K562 (cell line): Measurements from ENCODE around the gene CDS1. TPM values are rescaled to one million over a fixed set of nuclear protein-coding genes. Genes with fewer than 3 reads are reported as not detected.

Experiments
- ATAC-seq: fragments of 200-7000 bp; cut with Tn5 transposase; 3 replicates; pipeline ENCODE4 v1.9.1; 2020; ENCODE audit warnings: moderate library complexity
- BruUV-seq: library from RNA; stranded (reverse); fragments of 400-500 nt; replicated peaks from 2 replicates; lab custom pipeline; 2021; lab: Mats Ljungman, UMichigan
- CTCF ChIA-PET: fragments of 300-600 bp; formaldehyde crosslinking; extraction: SDS; loops from one replicate; lab custom pipeline; 2021; ENCODE audit warnings: low intra/inter-chr PET ratio; lab: Yijun Ruan, JAX
- POLR2A ChIA-PET: fragments of 300-600, 350-650 bp; sonication (Branson Sonifier 250); formaldehyde crosslinking; extraction: SDS; loops from one replicate; lab custom pipeline; 2021; ENCODE audit warnings: antibody characterized with exemption, inconsistent platforms; lab: Yijun Ruan, JAX
- DNase-seq, 4 experiments: peaks; one replicate each; pipeline versions ENCODE4 v3.0.0 to v3.0.0-alpha.2; 2011 to 2018; ENCODE audit warnings: low spot score in 3 of 4, mixed read lengths in 3 of 4; ENCODE audit errors: extremely low read depth in 1 of 4
- FAIRE-seq: peaks from 2 replicates; lab custom pipeline; 2011; peaks lifted over from hg19 to GRCh38; lab: Jason Lieb, UNC
- H2AFZ ChIP-seq: 2 replicates; pipeline ENCODE4 v1.6.0; 2011; ENCODE audit warnings: low read depth, low read length, control low read depth, inconsistent platforms
- H3K27ac ChIP-seq: fragments of 200-600 bp; 3 replicates; pipeline ENCODE4 v1.8.0; 2011; ENCODE audit warnings: low read depth, mild to moderate bottlenecking, control low read depth, inconsistent platforms, low read length, moderate library complexity, mixed read lengths; ENCODE audit errors: extremely low read depth
- H3K27me3 ChIP-seq, 2 experiments: fragments of 300-600 bp in 1 of 2; 2 replicates in 1 of 2; 3 replicates in 1 of 2; pipeline versions ENCODE4 v1.6.0 to v1.8.0; 2011; ENCODE audit warnings: inconsistent platforms in 2 of 2, low read length in 2 of 2, mild to moderate bottlenecking in 1 of 2, mixed read lengths in 1 of 2, moderate library complexity in 1 of 2; ENCODE audit not compliant: control insufficient read depth in 2 of 2, insufficient read depth in 2 of 2
- H3K36me3 ChIP-seq: fragments of 300-600 bp; 3 replicates; pipeline ENCODE4 v1.8.0; 2011; ENCODE audit warnings: mild to moderate bottlenecking, low read length, inconsistent platforms; ENCODE audit not compliant: control insufficient read depth, insufficient read depth
- H3K4me1 ChIP-seq, 2 experiments: fragments of 200-600 bp in 1 of 2; replicated peaks in 1 of 2; 2 replicates in 1 of 2; 3 replicates in 1 of 2; pipeline versions ENCODE4 v1.5.1 to v1.8.0; 2011; ENCODE audit warnings: inconsistent platforms in 2 of 2, low read length in 2 of 2, mild to moderate bottlenecking in 1 of 2, mixed read lengths in 1 of 2, moderate library complexity in 1 of 2; ENCODE audit not compliant: control insufficient read depth in 2 of 2, insufficient read depth in 2 of 2
- H3K4me2 ChIP-seq: 2 replicates; pipeline ENCODE4 v1.6.1; 2011; ENCODE audit warnings: low read length, control low read depth, inconsistent platforms, mixed read lengths; ENCODE audit not compliant: insufficient read depth
- H3K4me3 ChIP-seq: fragments of 200-600 bp; sonication (generic), shearing (Covaris generic); 2 replicates; pipeline ENCODE4 v1.5.1; 2016; ENCODE audit warnings: control low read depth, inconsistent platforms
- H3K79me2 ChIP-seq: fragments of 200-600 bp; 3 replicates; pipeline ENCODE4 v1.8.0; 2011; ENCODE audit warnings: low read length, inconsistent platforms; ENCODE audit not compliant: control insufficient read depth, insufficient read depth
- H3K9ac ChIP-seq, 2 experiments: 2 replicates each; pipeline versions ENCODE4 v1.6.0 to v1.6.1; 2011; ENCODE audit warnings: low read depth in 2 of 2, low read length in 2 of 2, control low read depth in 1 of 2, inconsistent platforms in 1 of 2, mild to moderate bottlenecking in 1 of 2, mixed read lengths in 1 of 2; ENCODE audit not compliant: insufficient read depth in 1 of 2
- H3K9me1 ChIP-seq: one replicate; pipeline ENCODE4 v1.6.0; 2011; ENCODE audit warnings: inconsistent platforms, mild to moderate bottlenecking, low read length, moderate library complexity; ENCODE audit not compliant: control insufficient read depth, insufficient read depth
- H3K9me3 ChIP-seq: replicated peaks from 2 replicates; pipeline ENCODE4 v1.5.1; 2011; ENCODE audit warnings: low read depth, low read length, inconsistent platforms; ENCODE audit not compliant: control insufficient read depth, insufficient read depth
- H4K20me1 ChIP-seq: replicated peaks from 2 replicates; pipeline ENCODE4 v1.6.1; 2011; ENCODE audit warnings: low read length, inconsistent platforms, mixed read lengths; ENCODE audit not compliant: control insufficient read depth, insufficient read depth
- CREB5 ChIP-seq: fragments of 250-450 bp; sonication (Bioruptor Pico); IDR thresholded peaks from 2 replicates; pipeline ENCODE4 v1.5.0; 2020; ENCODE audit warnings: mild to moderate bottlenecking
- ELF2 ChIP-seq: fragments of 250-450 bp; sonication (Bioruptor Pico); IDR thresholded peaks from 2 replicates; pipeline ENCODE4 v1.5.0; 2021; ENCODE audit warnings: mild to moderate bottlenecking
- ESRRB ChIP-seq: fragments of 250-450 bp; sonication (Bioruptor Pico); IDR thresholded peaks from 2 replicates; pipeline ENCODE4 v1.5.0; 2020; ENCODE audit warnings: mild to moderate bottlenecking, moderate library complexity, borderline replicate concordance
- FOSL1 ChIP-seq: fragments of 200-800 bp; sonication (Bioruptor generic); conservative IDR thresholded peaks from 2 replicates; pipeline ENCODE4 v1.6.1; 2016; ENCODE audit warnings: missing genetic modification characterization, missing compliant biosample characterization
- HMGN3 ChIP-seq: IDR thresholded peaks from 2 replicates; pipeline ENCODE4 v1.6.1; 2011; ENCODE audit warnings: borderline replicate concordance, low read depth, mild to moderate bottlenecking, mixed read lengths, low read length; ENCODE audit not compliant: insufficient read length; ENCODE audit errors: extremely low read depth
- HNRNPL ChIP-seq: fragments of 200-400 bp; formaldehyde crosslinking; IDR thresholded peaks from 2 replicates; pipeline ENCODE4 v1.6.1; 2017; ENCODE audit warnings: low read depth, mild to moderate bottlenecking, low read length
- MAX ChIP-seq: sonication (generic); formaldehyde crosslinking; IDR thresholded peaks from 2 replicates; pipeline ENCODE4 v1.9.0; 2022; ENCODE audit warnings: mild to moderate bottlenecking, missing genetic modification reagents
- PCBP2 ChIP-seq: fragments of 200-400 bp; formaldehyde crosslinking; IDR thresholded peaks from 2 replicates; pipeline ENCODE4 v1.6.1; 2018; ENCODE audit warnings: low read length, low read depth, mild to moderate bottlenecking, moderate library complexity; ENCODE audit not compliant: poor library complexity, severe bottlenecking
- RFX5 ChIP-seq: IDR thresholded peaks from 2 replicates; pipeline ENCODE4 v1.6.1; 2011; ENCODE audit warnings: low read depth, mild to moderate bottlenecking, improper control_type of control experiment, low read length
- SMARCA5 ChIP-seq: fragments of 450-650 bp; IDR thresholded peaks from 2 replicates; pipeline ENCODE4 v1.6.1; 2016
- ZBTB17 ChIP-seq: fragments of 450-650 bp; formaldehyde crosslinking; IDR thresholded peaks from 2 replicates; pipeline ENCODE4 v1.4.0; 2020; ENCODE audit warnings: mild to moderate bottlenecking
- ZNF12 ChIP-seq: sonication (generic); formaldehyde crosslinking; IDR thresholded peaks from 2 replicates; pipeline ENCODE4 v1.4.0; 2020; ENCODE audit warnings: mild to moderate bottlenecking, missing genetic modification reagents
- ZNF140 ChIP-seq: fragments of 250-450 bp; sonication (Bioruptor Pico); IDR thresholded peaks from 2 replicates; pipeline ENCODE4 v1.8.0; 2021; ENCODE audit warnings: moderate library complexity, mild to moderate bottlenecking, inconsistent platforms
- ZNF212 ChIP-seq: fragments of 450-650 bp; formaldehyde crosslinking; IDR thresholded peaks from 2 replicates; pipeline ENCODE4 v1.4.0; 2020; ENCODE audit warnings: mild to moderate bottlenecking
- ZNF354B ChIP-seq: fragments of 250-450 bp; sonication (Bioruptor Pico); IDR thresholded peaks from 2 replicates; pipeline ENCODE4 v1.4.0; 2020
- WGBS: fragments of 100-300 bp; shearing (Covaris generic); methylation state at CpG from one replicate; pipeline ENCODE4 v1.1.6; 2016; ENCODE audit warnings: low coverage, mixed read lengths; ENCODE audit not compliant: insufficient coverage; ENCODE audit errors: missing lambda C conversion rate; 5-methylcytosine and 5-hydroxymethylcytosine counted together
- in situ Hi-C: fragments of 300-500 bp; cut with MboI; formaldehyde crosslinking; loops from 4 replicates; pipeline ENCODE4 v1.15.0; 2018; ENCODE audit warnings: inconsistent platforms, mixed read lengths
- intact Hi-C: fragments of 100-400 bp; cut with micrococcal nuclease; formaldehyde crosslinking; loops from 2 replicates; pipeline ENCODE4 v1.14.2; 2022
- polyA plus RNA-seq, 8 experiments: library from polyadenylated mRNA; depleted of rRNA in 4 of 8; stranded (reverse) in 5 of 8; unstranded in 3 of 8; fragments of >200 nt; fragmentation: Nextera tagmentation in 2 of 8; fragmentation: Illumina TruSeq in 1 of 8; extraction: Ambion mirVana in 2 of 8; extraction: Trizol in 1 of 8; gene quantifications; 2 replicates each; pipeline versions ENCODE4 v1.2.1 to v1.2.3, GENCODE V29; 2011 to 2014; ENCODE audit warnings: inconsistent platforms in 1 of 8, missing spikeins in 1 of 8
- total RNA-seq, 7 experiments: library from RNA; depleted of rRNA in 6 of 7; stranded (reverse); fragments of >200 nt in 6 of 7; fragmentation: Illumina TruSeq in 2 of 7; extraction: Trizol in 2 of 7; gene quantifications; 2 replicates each; pipeline versions ENCODE4 v1.2.1 to v1.2.3, GENCODE V29; 2011 to 2021; ENCODE audit warnings: low replicate concordance in 1 of 7
- TF ChIP-seq, protein P1 (sequence below): fragments of 450-650 bp; IDR thresholded peaks from 2 replicates; pipeline ENCODE4 v1.6.1; 2017; ENCODE audit warnings: antibody characterized with exemption, mild to moderate bottlenecking

CDS1 gene
- total and polyA plus RNA-seq, 9 of the 15 experiments (the other 6 are each of a cell fraction or from before 2014, with no cell fraction given) = 0.04 to 0.42 (median 0.15) TPM

GRCh38 chr4:84648863-84649647, 66.1 kb downstream of the CDS1 start (continued):
- TF ChIP-seq, protein P1, sequence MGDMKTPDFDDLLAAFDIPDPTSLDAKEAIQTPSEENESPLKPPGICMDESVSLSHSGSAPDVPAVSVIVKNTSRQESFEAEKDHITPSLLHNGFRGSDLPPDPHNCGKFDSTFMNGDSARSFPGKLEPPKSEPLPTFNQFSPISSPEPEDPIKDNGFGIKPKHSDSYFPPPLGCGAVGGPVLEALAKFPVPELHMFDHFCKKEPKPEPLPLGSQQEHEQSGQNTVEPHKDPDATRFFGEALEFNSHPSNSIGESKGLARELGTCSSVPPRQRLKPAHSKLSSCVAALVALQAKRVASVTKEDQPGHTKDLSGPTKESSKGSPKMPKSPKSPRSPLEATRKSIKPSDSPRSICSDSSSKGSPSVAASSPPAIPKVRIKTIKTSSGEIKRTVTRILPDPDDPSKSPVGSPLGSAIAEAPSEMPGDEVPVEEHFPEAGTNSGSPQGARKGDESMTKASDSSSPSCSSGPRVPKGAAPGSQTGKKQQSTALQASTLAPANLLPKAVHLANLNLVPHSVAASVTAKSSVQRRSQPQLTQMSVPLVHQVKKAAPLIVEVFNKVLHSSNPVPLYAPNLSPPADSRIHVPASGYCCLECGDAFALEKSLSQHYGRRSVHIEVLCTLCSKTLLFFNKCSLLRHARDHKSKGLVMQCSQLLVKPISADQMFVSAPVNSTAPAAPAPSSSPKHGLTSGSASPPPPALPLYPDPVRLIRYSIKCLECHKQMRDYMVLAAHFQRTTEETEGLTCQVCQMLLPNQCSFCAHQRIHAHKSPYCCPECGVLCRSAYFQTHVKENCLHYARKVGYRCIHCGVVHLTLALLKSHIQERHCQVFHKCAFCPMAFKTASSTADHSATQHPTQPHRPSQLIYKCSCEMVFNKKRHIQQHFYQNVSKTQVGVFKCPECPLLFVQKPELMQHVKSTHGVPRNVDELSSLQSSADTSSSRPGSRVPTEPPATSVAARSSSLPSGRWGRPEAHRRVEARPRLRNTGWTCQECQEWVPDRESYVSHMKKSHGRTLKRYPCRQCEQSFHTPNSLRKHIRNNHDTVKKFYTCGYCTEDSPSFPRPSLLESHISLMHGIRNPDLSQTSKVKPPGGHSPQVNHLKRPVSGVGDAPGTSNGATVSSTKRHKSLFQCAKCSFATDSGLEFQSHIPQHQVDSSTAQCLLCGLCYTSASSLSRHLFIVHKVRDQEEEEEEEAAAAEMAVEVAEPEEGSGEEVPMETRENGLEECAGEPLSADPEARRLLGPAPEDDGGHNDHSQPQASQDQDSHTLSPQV = no peak
- TF ChIP-seq ZNF12 (CRISPR knock-in tag) (no peak), ZNF212 (CRISPR knock-in tag) (no peak), ZNF354B (no peak)
- TF ChIP-seq, all 486 proteins: peak for 0

- Histone ChIP-seq H3K36me3 (no peaks in the 10 kb centered on the region), H3K9me1 (no peaks in the 10 kb centered on the region), H3K27me3 (peaks cover 0 to 4% of the 10 kb centered on the region in 2 experiments; a peak in 1 of 5 replicates), H3K4me2 (no peak overlapping the region), H3K4me1 (no peaks in the 10 kb centered on the region), H3K9me3 (no peaks in the 10 kb centered on the region), H3K79me2 (no peaks in the 10 kb centered on the region), H3K27ac (no peak overlapping the region), H2AFZ (no peak overlapping the region), H3K9ac (no peak overlapping the region), H4K20me1 (no peaks in the 10 kb centered on the region), H3K4me3 (no peak overlapping the region)
- no peak for DNase-seq
- WGBS = 0% methylated on average over 1 of the region's 1 CpG
- ChIA-PET CTCF (no interaction called here), POLR2A (no interaction called here)
- FAIRE-seq = no peak
- ATAC-seq = no peak
- intact Hi-C loops (no loop called here), in situ Hi-C loops (no loop called here)
- no TSS peak for BruUV-seq
- no peak for TF ChIP-seq RFX5
- no peak for TF ChIP-seq PCBP2
- no peak for TF ChIP-seq HNRNPL
- no peak for TF ChIP-seq ESRRB (CRISPR knock-in tag)
- TF ChIP-seq SMARCA5 = no peak
- TF ChIP-seq ZBTB17 = no peak
- TF ChIP-seq ZNF140 (CRISPR knock-in tag) = no peak
- TF ChIP-seq ELF2 (CRISPR knock-in tag) = no peak
- no peak for TF ChIP-seq CREB5 (CRISPR knock-in tag)
- TF ChIP-seq HMGN3 = no peak
- no peak for TF ChIP-seq FOSL1 (tag)
- no peak for TF ChIP-seq MAX (CRISPR knock-in tag)
These were observed 68.6 kb downstream of the CDS1 start for GRCh38 chr4:84651499-84651898.
